HEK293 (cell line): Measurements from ENCODE around the gene MAGI2.

Experiments used
- GLI4 ChIP-seq: fragments of 450-650 bp; formaldehyde crosslinking; IDR thresholded peaks from 2 replicates; pipeline ENCODE4 v1.5.1; 2016; ENCODE audit warnings: missing biosample characterization, missing genetic modification characterization
- YY1 ChIP-seq: fragments of 450-650 bp; formaldehyde crosslinking; IDR thresholded peaks from 2 replicates; pipeline ENCODE4 v1.5.1; 2018; ENCODE audit warnings: missing biosample characterization, missing genetic modification characterization
- ZBTB8A ChIP-seq: fragments of 450-650 bp; formaldehyde crosslinking; IDR thresholded peaks from 2 replicates; pipeline ENCODE4 v1.5.1; 2016; ENCODE audit warnings: missing biosample characterization, missing genetic modification characterization
- ZNF600 ChIP-seq: fragments of 450-650 bp; formaldehyde crosslinking; IDR thresholded peaks from 2 replicates; pipeline ENCODE4 v1.5.1; 2016; ENCODE audit warnings: missing biosample characterization, missing genetic modification characterization
- ZNF660 ChIP-seq: fragments of 450-650 bp; IDR thresholded peaks from 2 replicates; pipeline ENCODE4 v1.5.1; 2018; ENCODE audit warnings: missing biosample characterization, mild to moderate bottlenecking, missing genetic modification characterization
- ZNF747 ChIP-seq: fragments of 450-650 bp; formaldehyde crosslinking; IDR thresholded peaks from 2 replicates; pipeline ENCODE4 v1.5.1; 2016; ENCODE audit warnings: missing biosample characterization, missing genetic modification characterization
- TF ChIP-seq, protein P1 (sequence below): fragments of 450-650 bp; formaldehyde crosslinking; IDR thresholded peaks from 2 replicates; pipeline ENCODE4 v1.5.1; 2016; ENCODE audit warnings: missing biosample characterization, missing genetic modification characterization
- TF ChIP-seq, protein P2 (sequence below): fragments of 450-650 bp; formaldehyde crosslinking; IDR thresholded peaks from 2 replicates; pipeline ENCODE4 v1.5.1; 2016; ENCODE audit warnings: missing biosample characterization, missing genetic modification characterization
- TF ChIP-seq, protein P3 (sequence below): fragments of 450-650 bp; formaldehyde crosslinking; IDR thresholded peaks from 2 replicates; pipeline ENCODE4 v1.5.1; 2016; ENCODE audit warnings: missing biosample characterization, missing genetic modification characterization, low read depth
- TF ChIP-seq, protein P4 (sequence below): fragments of 450-650 bp; formaldehyde crosslinking; IDR thresholded peaks from 2 replicates; pipeline ENCODE4 v1.5.1; 2016; ENCODE audit warnings: missing biosample characterization, missing genetic modification characterization
- TF ChIP-seq, protein P5 (sequence below): fragments of 450-650 bp; formaldehyde crosslinking; IDR thresholded peaks from 2 replicates; pipeline ENCODE4 v1.5.1; 2016; ENCODE audit warnings: missing biosample characterization, missing genetic modification characterization

DNA sequence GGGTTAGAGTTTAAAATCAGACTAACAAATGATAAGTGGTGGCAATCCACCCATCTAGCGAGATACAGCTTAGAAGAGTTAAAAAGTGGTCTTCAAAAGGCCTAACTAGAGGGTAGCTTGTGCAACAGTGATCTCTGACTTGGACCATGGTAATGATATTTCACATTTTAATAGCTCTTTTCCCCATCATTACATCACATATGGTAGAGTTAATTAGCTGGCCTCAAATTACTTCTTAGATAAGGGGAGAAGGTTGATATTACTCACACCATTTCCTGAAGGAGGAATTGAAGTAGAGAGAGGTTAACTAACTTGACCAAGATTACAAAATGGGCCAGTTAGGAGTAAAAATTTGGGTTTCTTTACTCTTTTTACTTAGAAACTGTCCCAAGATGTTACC is 1431.3 kb downstream of the MAGI2 start:
- TF ChIP-seq ZNF600 (tag by site-specific recombination): no peak
- TF ChIP-seq ZNF660 (tag by site-specific recombination): no peak
- TF ChIP-seq, protein P1, sequence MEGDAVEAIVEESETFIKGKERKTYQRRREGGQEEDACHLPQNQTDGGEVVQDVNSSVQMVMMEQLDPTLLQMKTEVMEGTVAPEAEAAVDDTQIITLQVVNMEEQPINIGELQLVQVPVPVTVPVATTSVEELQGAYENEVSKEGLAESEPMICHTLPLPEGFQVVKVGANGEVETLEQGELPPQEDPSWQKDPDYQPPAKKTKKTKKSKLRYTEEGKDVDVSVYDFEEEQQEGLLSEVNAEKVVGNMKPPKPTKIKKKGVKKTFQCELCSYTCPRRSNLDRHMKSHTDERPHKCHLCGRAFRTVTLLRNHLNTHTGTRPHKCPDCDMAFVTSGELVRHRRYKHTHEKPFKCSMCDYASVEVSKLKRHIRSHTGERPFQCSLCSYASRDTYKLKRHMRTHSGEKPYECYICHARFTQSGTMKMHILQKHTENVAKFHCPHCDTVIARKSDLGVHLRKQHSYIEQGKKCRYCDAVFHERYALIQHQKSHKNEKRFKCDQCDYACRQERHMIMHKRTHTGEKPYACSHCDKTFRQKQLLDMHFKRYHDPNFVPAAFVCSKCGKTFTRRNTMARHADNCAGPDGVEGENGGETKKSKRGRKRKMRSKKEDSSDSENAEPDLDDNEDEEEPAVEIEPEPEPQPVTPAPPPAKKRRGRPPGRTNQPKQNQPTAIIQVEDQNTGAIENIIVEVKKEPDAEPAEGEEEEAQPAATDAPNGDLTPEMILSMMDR (tag by site-specific recombination): no peak
- no peak for TF ChIP-seq GLI4 (tag by site-specific recombination)
- TF ChIP-seq, protein P2, sequence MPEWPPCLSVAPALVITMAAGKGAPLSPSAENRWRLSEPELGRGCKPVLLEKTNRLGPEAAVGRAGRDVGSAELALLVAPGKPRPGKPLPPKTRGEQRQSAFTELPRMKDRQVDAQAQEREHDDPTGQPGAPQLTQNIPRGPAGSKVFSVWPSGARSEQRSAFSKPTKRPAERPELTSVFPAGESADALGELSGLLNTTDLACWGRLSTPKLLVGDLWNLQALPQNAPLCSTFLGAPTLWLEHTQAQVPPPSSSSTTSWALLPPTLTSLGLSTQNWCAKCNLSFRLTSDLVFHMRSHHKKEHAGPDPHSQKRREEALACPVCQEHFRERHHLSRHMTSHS (tag by site-specific recombination): no peak
- TF ChIP-seq, protein P3, sequence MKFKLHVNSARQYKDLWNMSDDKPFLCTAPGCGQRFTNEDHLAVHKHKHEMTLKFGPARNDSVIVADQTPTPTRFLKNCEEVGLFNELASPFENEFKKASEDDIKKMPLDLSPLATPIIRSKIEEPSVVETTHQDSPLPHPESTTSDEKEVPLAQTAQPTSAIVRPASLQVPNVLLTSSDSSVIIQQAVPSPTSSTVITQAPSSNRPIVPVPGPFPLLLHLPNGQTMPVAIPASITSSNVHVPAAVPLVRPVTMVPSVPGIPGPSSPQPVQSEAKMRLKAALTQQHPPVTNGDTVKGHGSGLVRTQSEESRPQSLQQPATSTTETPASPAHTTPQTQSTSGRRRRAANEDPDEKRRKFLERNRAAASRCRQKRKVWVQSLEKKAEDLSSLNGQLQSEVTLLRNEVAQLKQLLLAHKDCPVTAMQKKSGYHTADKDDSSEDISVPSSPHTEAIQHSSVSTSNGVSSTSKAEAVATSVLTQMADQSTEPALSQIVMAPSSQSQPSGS (tag by site-specific recombination): no peak
- TF ChIP-seq, protein P4, sequence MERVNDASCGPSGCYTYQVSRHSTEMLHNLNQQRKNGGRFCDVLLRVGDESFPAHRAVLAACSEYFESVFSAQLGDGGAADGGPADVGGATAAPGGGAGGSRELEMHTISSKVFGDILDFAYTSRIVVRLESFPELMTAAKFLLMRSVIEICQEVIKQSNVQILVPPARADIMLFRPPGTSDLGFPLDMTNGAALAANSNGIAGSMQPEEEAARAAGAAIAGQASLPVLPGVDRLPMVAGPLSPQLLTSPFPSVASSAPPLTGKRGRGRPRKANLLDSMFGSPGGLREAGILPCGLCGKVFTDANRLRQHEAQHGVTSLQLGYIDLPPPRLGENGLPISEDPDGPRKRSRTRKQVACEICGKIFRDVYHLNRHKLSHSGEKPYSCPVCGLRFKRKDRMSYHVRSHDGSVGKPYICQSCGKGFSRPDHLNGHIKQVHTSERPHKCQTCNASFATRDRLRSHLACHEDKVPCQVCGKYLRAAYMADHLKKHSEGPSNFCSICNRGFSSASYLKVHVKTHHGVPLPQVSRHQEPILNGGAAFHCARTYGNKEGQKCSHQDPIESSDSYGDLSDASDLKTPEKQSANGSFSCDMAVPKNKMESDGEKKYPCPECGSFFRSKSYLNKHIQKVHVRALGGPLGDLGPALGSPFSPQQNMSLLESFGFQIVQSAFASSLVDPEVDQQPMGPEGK (tag by site-specific recombination): no peak
- no peak for TF ChIP-seq YY1 (tag by site-specific recombination)
- TF ChIP-seq, protein P5, sequence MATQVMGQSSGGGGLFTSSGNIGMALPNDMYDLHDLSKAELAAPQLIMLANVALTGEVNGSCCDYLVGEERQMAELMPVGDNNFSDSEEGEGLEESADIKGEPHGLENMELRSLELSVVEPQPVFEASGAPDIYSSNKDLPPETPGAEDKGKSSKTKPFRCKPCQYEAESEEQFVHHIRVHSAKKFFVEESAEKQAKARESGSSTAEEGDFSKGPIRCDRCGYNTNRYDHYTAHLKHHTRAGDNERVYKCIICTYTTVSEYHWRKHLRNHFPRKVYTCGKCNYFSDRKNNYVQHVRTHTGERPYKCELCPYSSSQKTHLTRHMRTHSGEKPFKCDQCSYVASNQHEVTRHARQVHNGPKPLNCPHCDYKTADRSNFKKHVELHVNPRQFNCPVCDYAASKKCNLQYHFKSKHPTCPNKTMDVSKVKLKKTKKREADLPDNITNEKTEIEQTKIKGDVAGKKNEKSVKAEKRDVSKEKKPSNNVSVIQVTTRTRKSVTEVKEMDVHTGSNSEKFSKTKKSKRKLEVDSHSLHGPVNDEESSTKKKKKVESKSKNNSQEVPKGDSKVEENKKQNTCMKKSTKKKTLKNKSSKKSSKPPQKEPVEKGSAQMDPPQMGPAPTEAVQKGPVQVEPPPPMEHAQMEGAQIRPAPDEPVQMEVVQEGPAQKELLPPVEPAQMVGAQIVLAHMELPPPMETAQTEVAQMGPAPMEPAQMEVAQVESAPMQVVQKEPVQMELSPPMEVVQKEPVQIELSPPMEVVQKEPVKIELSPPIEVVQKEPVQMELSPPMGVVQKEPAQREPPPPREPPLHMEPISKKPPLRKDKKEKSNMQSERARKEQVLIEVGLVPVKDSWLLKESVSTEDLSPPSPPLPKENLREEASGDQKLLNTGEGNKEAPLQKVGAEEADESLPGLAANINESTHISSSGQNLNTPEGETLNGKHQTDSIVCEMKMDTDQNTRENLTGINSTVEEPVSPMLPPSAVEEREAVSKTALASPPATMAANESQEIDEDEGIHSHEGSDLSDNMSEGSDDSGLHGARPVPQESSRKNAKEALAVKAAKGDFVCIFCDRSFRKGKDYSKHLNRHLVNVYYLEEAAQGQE (tag by site-specific recombination): no peak
- no peak for TF ChIP-seq ZNF747 (tag by site-specific recombination)
- no peak for TF ChIP-seq ZBTB8A
